ENCODE results near the gene UBALD1.

- no peak for TF ChIP-seq EZH2 (optimal IDR thresholded peaks at IDR 0.05; ENCODE audit: low read depth, low read length)
- TF ChIP-seq CTCF (IDR thresholded peaks at IDR 0.05; ENCODE audit: low read length) = no peak
- TF ChIP-seq EZH2phosphoT487 (IDR thresholded peaks at IDR 0.05; ENCODE audit: low read length) = no peak
Observed at GRCh38 chr16:4651827-4652226, 37.1 kb upstream of the UBALD1 start.
